GM21390 (cell line): ENCODE data around the gene TMEM87B.

Experiments
- ATAC-seq: cut with Tn5 transposase; IDR thresholded peaks from one replicate; pipeline ENCODE4 v1.9.1; 2021; ENCODE audit not compliant: unreplicated experiment

Gene TMEM87B

GRCh38 chr2:112054847-112055729, at the start of gene TMEM87B:
TSS of gene TMEM87B (plus strand) at chr2:112055269. CDS start at chr2:112055592, 323 bp downstream.
- ATAC-seq: peak; percentile 66

GRCh38 chr2:112005406-112006075, 49.5 kb upstream of the TMEM87B start:
- no peak for ATAC-seq

- no peak for ATAC-seq
These were observed 49.0 kb upstream of the TMEM87B start for GRCh38 chr2:112006076-112006410.

- no peak for ATAC-seq
These were observed 47.6 kb upstream of the TMEM87B start for GRCh38 chr2:112007493-112007892.

- no peak for ATAC-seq
These were observed 46.1 kb upstream of the TMEM87B start for GRCh38 chr2:112008910-112009485.

GRCh38 chr2:112010751-112011150, 44.3 kb upstream of the TMEM87B start:
- ATAC-seq: no peak

GRCh38 chr2:112012556-112012955, 42.5 kb upstream of the TMEM87B start:
- no peak for ATAC-seq

- ATAC-seq: no peak
These were observed 36.2 kb upstream of the TMEM87B start for GRCh38 chr2:112018846-112019245.

- no peak for ATAC-seq
These were observed 35.5 kb upstream of the TMEM87B start for GRCh38 chr2:112019569-112019982.

- ATAC-seq: no peak
These were observed 34.5 kb upstream of the TMEM87B start for GRCh38 chr2:112020561-112020960.

- no peak for ATAC-seq
These were observed 33.8 kb upstream of the TMEM87B start for GRCh38 chr2:112021290-112021689.

- ATAC-seq: no peak
These were observed 33.3 kb upstream of the TMEM87B start for GRCh38 chr2:112021781-112022231.

GRCh38 chr2:112023707-112024106, 31.4 kb upstream of the TMEM87B start:
- ATAC-seq: no peak

GRCh38 chr2:112024231-112024630, 30.8 kb upstream of the TMEM87B start:
- no peak for ATAC-seq

- no peak for ATAC-seq
These were observed 30.1 kb upstream of the TMEM87B start for GRCh38 chr2:112024896-112025491.

- ATAC-seq: no peak
These were observed 28.6 kb upstream of the TMEM87B start for GRCh38 chr2:112026509-112026908.

- no peak for ATAC-seq
These were observed 27.3 kb upstream of the TMEM87B start for GRCh38 chr2:112027767-112028166.

GRCh38 chr2:112029164-112029563, 25.9 kb upstream of the TMEM87B start:
- ATAC-seq: no peak

- no peak for ATAC-seq
These were observed 23.4 kb upstream of the TMEM87B start for GRCh38 chr2:112031473-112032223.

GRCh38 chr2:112032224-112032586, 22.9 kb upstream of the TMEM87B start:
- ATAC-seq: no peak
